RWPE2 (cell line): ENCODE measurements around the gene TANGO2.

Experiments used
- ATAC-seq: fragments of 200-7000 bp; cut with Tn5 transposase; 3 replicates; pipeline ENCODE4 v1.9.1; 2021; ENCODE audit warnings: low read depth
- DNase-seq: peaks from one replicate; pipeline ENCODE4 v3.0.0-alpha.2; 2020; ENCODE audit warnings: low spot score
- H3K27ac ChIP-seq: fragments of 450-650 bp; 2 replicates; pipeline ENCODE4 v1.5.1; 2017; ENCODE audit warnings: mild to moderate bottlenecking; ENCODE audit not compliant: poor library complexity, severe bottlenecking
- H3K27me3 ChIP-seq: fragments of 250-450 bp; sonication (Bioruptor Pico); 2 replicates; pipeline ENCODE4 v1.5.1; 2021; ENCODE audit warnings: mild to moderate bottlenecking, moderate library complexity; ENCODE audit not compliant: insufficient read depth, poor library complexity, severe bottlenecking
- H3K36me3 ChIP-seq: fragments of 250-450 bp; sonication (Bioruptor Pico); 2 replicates; pipeline ENCODE4 v1.5.1; 2020; ENCODE audit warnings: low read depth, mild to moderate bottlenecking, moderate library complexity
- H3K4me1 ChIP-seq: fragments of 250-450 bp; sonication (Bioruptor Pico); 2 replicates; pipeline ENCODE4 v1.5.1; 2021; ENCODE audit warnings: mild to moderate bottlenecking, moderate library complexity; ENCODE audit not compliant: insufficient read depth, poor library complexity, severe bottlenecking
- H3K4me3 ChIP-seq: fragments of 250-450 bp; sonication (Bioruptor Pico); 2 replicates; pipeline ENCODE4 v1.5.1; 2021; ENCODE audit warnings: mild to moderate bottlenecking, moderate library complexity; ENCODE audit not compliant: severe bottlenecking
- H3K9me3 ChIP-seq: fragments of 250-450 bp; sonication (Bioruptor Pico); 2 replicates; pipeline ENCODE4 v1.5.1; 2021; ENCODE audit warnings: mild to moderate bottlenecking, moderate library complexity; ENCODE audit not compliant: severe bottlenecking
- TF ChIP-seq, protein P1 (sequence below): fragments of 450-650 bp; IDR thresholded peaks from one replicate; pipeline ENCODE4 v1.5.1; 2017; ENCODE audit warnings: mild to moderate bottlenecking, moderate library complexity; ENCODE audit not compliant: poor library complexity, severe bottlenecking

The TANGO2 gene

DNA sequence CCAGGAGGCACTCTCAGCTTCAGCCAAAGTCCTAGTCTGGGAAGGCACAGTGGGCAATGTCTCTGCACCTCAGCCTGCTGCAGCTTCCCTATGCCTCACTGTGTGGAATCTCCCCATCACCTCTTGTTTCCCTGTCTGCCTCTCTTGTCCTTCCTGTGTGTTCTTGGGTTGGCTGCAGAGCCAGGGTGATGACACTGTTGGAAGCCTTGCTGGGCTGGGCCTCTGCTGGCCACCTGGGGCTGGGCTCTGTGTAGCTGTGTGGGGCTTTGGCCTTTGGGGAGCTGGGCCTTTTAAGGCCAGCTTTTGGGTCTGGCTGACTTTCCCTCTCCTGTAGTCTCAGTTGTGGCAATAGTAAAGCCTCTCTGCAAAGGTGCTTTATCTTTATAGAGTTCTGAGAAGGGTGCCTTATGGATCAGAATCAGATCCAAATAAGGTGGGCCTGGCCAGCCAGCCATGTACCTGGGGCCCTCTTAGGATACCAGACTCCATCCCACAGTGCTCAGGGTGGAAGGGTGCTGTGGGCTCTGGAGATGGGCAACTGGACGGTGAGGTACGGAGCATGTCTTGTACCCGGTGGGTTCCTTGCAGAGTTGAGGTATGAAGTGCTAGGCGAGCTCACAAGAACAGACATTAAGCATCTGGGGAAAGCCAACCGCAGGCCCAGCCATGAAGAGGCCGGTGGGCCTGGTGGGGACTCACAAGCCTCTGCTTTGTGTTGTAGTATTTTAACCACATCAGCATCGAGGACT lies 84.7 kb downstream of the TANGO2 start:
- TF ChIP-seq, protein P1, sequence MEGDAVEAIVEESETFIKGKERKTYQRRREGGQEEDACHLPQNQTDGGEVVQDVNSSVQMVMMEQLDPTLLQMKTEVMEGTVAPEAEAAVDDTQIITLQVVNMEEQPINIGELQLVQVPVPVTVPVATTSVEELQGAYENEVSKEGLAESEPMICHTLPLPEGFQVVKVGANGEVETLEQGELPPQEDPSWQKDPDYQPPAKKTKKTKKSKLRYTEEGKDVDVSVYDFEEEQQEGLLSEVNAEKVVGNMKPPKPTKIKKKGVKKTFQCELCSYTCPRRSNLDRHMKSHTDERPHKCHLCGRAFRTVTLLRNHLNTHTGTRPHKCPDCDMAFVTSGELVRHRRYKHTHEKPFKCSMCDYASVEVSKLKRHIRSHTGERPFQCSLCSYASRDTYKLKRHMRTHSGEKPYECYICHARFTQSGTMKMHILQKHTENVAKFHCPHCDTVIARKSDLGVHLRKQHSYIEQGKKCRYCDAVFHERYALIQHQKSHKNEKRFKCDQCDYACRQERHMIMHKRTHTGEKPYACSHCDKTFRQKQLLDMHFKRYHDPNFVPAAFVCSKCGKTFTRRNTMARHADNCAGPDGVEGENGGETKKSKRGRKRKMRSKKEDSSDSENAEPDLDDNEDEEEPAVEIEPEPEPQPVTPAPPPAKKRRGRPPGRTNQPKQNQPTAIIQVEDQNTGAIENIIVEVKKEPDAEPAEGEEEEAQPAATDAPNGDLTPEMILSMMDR = no peak
- no peaks in the 10 kb centered on the region for H3K27me3 ChIP-seq
- no peaks in the 10 kb centered on the region for H3K9me3 ChIP-seq

DNA sequence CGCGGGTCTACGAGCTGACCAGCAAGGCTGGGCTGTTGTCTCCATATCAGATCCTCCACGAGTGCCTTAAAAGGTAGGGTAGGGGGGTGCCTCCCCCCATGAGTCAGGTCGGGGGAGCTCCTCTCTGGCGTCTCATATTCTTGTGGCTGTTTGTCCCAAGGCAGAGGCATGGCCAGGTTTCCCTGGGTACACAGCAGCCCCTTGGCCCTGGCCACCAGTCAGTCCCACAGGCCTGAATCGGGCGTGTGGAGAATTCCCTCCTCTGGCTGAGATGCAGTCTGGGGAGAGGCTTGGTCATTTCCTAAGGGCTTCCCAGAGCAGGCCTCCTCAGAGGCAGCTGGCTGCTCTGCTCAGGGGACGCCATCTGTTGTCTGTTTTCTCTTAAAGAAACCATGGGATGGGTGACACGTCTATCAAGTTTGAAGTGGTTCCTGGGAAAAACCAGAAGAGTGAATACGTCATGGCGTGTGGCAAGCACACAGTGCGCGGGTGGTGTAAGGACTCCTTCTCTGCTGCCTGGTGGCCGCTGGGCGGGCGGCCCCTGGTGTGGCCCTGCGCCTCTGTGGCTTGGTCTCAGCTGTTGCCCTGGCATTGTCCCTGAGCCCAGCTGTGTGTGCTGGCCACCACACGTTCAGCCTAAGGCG lies 85.4 kb downstream of the TANGO2 start:
- ATAC-seq = no peak
- peaks cover 2% of the 10 kb centered on the region for H3K9me3 ChIP-seq
- no peak for DNase-seq
- H3K36me3 ChIP-seq = peaks cover 95% of the 10 kb centered on the region
- TF ChIP-seq, protein P1 = no peak
- no peaks in the 10 kb centered on the region for H3K27me3 ChIP-seq
- H3K27ac ChIP-seq = no peak overlapping the region
- no peaks in the 10 kb centered on the region for H3K4me1 ChIP-seq
- no peak overlapping the region for H3K4me3 ChIP-seq

More for the DNA sequence above, 84.7 kb downstream of the TANGO2 start:
- Histone ChIP-seq H3K36me3 (peaks cover 94% of the 10 kb centered on the region), H3K4me3 (no peak overlapping the region), H3K27ac (no peak overlapping the region), H3K4me1 (no peaks in the 10 kb centered on the region)
- DNase-seq = no peak
- ATAC-seq = no peak

DNA sequence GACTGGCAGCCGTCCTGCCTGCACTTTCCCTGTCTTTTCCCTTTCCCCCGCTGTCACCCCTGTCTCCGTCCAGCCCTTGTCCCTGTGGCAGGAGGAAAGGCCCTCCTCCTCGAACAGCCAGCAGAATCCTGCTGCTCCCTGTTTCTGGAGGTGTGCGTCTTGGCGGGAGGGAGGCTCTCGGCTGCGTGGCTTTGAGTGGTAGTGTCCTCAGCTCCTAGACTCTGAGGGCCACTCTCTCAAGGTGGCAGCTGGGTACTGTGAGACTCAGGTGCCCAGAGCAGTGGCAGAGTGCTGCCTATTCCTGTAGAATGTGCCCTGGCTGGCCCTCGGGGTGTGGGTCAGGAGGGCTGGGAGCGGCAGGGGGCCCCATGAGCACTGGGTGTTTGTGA lies 85.9 kb downstream of the TANGO2 start:
- H3K4me3 ChIP-seq = no peak overlapping the region
- H3K9me3 ChIP-seq = peaks cover 2% of the 10 kb centered on the region
- DNase-seq (no peak), ATAC-seq (no peak)
- H3K27ac ChIP-seq = no peak overlapping the region
- H3K4me1 ChIP-seq = no peaks in the 10 kb centered on the region
- H3K36me3 ChIP-seq = peaks cover 91% of the 10 kb centered on the region
- no peaks in the 10 kb centered on the region for H3K27me3 ChIP-seq
- TF ChIP-seq, protein P1 = no peak

DNA sequence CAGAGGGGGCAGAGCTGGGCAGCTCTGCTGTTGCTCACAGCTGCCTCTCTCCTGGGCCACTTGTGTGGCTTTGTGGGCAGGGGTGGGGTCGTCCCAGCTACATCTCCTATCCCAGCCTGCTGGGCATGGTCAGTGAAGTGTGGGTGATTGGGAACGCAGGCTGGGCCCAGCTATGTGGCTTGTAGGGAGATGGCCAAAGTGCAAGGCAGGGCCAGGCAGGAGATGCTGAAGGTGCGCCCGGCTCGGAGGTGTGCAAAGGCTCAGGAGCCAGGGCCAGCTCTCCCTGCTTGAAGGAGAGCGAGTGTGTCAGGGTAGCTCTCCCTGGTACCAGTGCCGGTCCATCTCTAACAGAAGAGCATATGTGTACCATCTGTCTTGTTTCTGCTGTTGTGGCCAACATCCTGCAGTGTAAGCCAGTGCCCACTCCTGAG lies 86.6 kb downstream of the TANGO2 start:
- no peaks in the 10 kb centered on the region for H3K4me1 ChIP-seq
- no peaks in the 10 kb centered on the region for H3K27me3 ChIP-seq
- peaks cover 2% of the 10 kb centered on the region for H3K9me3 ChIP-seq
- no peak overlapping the region for H3K27ac ChIP-seq
- DNase-seq (no peak), ATAC-seq (no peak)
- no peak overlapping the region for H3K4me3 ChIP-seq
- TF ChIP-seq, protein P1 = no peak
- H3K36me3 ChIP-seq = peaks cover 87% of the 10 kb centered on the region
